NT2/D1 (cell line): ENCODE measurements around the gene COQ10A.

Source experiments
- SUZ12 ChIP-seq: IDR thresholded peaks from 2 replicates; pipeline ENCODE4 v1.6.1; 2011; ENCODE audit not compliant: insufficient read length, insufficient read depth; ENCODE audit errors: extremely low read depth
- ZNF274 ChIP-seq: IDR thresholded peaks from 2 replicates; pipeline ENCODE4 v1.6.1; 2011; ENCODE audit warnings: mild to moderate bottlenecking, low read depth, low read length

GRCh38 chr12:56221232-56221756 lies 45.4 kb upstream of the COQ10A start:
- no peak for TF ChIP-seq SUZ12
- no peak for TF ChIP-seq ZNF274
